NCI-H460 (cell line): ENCODE results near the gene HGD. TPM values are rescaled to one million over a fixed set of nuclear protein-coding genes. Genes with fewer than 3 reads are reported as not detected.
"Not testable (repeated sequence)": the region's sequence is repeated elsewhere in the genome, so short reads cannot be mapped to it uniquely, and the experiment has no call there.

ENCODE experiments used
- DNase-seq: peaks from one replicate; pipeline ENCODE4 v3.0.0-alpha.2; 2016; ENCODE audit warnings: low read depth; ENCODE audit errors: extremely low read depth
- polyA plus RNA-seq: library from polyadenylated mRNA; depleted of rRNA; stranded (reverse); fragments of >200 nt; gene quantifications from 2 replicates; pipeline ENCODE4 v1.2.3, GENCODE V29; 2014; cell fraction: nucleus; rRNA removed
- total RNA-seq: library from RNA; depleted of rRNA; stranded (reverse); fragments of >200 nt; shearing (Covaris generic); gene quantifications from 2 replicates; pipeline ENCODE4 v1.2.3, GENCODE V29; 2014; rRNA removed

The HGD gene
- 1.3 and 2.2 TPM in 2 replicates for total RNA-seq
- polyA plus RNA-seq, result 1.1 and 4.6 TPM in 2 replicates

GRCh38 chr3:120682095-120682681 lies at the start of gene HGD:
TSS of gene HGD (minus strand) at chr3:120682239. CDS start at chr3:120682111, 128 bp downstream.
- no peak for DNase-seq

DNA sequence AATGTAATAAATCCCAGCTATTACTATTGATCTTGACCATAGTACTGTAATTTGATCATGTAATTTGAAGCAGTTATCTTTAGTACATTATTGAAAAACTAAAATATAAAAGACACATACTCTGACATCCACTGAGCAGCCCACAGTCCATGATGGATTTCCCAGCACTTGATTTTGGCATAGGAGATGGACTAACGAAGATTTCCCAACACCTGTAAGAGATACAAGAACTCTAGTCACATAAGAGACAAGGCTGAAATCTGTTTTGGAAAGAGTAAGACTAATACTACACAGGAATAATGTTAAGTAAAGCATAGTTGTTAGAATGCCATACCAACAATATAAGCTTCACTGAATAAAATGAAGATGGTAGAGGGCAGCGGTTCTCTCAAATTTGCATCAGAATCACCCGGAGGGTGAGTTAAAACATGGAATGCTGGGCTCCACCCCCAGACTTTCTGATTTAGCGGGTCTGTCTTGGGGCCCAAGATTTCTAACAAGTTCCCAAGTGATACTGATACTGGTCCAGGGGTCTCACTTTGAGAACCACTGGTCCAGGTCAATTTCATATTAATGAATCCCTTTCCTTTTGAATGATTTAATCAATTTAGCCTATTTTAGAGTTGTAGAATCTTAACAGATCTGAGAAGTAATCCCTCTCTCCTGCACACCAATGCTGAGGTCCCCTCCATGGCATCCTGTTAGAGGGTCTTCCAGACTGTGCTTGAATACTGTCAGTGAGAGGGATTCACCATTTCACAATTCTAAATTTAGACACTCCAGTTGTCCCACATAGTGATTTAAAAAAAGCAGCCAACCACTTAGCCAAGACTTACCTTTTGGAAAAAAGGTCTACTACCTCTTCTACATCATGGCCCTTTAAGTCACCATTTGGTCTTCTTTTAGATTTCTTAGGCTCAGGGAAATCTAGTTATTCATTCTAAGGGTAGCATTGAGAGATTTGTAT lies 48.8 kb upstream of the HGD start:
- DNase-seq, result no peak

DNA sequence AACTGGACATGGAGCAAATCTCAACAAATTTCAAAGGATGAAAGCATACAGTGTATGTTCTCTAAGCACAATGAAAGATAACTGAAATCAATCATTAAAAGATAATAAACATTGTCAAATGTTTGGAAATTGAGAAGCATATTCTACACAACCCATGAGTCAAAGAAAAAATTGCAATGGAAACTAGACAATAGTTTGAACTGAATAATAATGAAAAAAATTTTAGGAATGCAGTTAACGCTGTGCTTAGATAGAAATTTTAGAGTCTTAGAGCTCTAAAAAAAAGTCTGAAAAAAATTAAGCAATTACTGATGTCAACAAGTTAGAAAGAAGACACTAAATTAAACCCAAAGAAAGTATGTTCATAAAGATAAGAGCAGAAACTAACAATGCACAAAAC lies 44.8 kb upstream of the HGD start:
- DNase-seq, result no peak

DNA sequence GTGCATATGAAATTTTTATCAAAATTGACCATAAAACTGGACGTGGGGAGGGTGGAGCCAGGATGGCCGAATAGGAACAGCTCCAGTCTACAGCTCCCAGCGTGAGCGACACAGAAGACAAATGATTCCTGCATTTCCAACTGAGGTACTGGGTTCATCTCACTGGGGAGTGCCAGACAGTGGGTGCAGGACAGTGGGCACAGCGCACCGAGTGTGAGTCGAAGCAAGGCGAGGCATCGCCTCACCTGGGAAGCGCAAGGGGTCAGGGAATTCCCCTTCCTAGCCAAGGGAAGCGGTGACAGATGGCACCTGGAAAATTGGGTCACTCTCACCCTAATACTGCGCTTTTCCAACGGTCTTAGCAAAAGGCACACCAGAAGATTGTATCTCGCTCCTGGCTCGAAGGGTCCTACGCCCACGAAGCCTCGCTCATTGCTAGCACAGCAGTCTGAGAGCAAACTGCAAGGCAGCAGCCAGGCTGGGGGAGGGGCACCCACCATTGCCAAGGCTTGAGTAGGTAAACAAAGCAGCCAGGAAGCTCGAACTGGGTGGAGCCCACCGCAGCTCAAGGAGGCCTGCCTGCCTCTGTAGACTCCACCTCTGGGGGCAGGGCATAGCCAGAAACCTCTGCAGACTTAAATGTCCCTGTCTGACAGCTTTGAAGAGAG lies 37.3 kb upstream of the HGD start:
- not testable (repeated sequence) for DNase-seq

- DNase-seq, result no peak
Measured at GRCh38 chr3:120713262-120713661, 31.2 kb upstream of the HGD start.

GRCh38 chr3:120710369-120710768 lies 28.3 kb upstream of the HGD start:
- no peak for DNase-seq

GRCh38 chr3:120708408-120708807 lies 26.4 kb upstream of the HGD start:
- DNase-seq, result no peak

- DNase-seq, result no peak
Measured at GRCh38 chr3:120706950-120707349, 24.9 kb upstream of the HGD start.

DNA sequence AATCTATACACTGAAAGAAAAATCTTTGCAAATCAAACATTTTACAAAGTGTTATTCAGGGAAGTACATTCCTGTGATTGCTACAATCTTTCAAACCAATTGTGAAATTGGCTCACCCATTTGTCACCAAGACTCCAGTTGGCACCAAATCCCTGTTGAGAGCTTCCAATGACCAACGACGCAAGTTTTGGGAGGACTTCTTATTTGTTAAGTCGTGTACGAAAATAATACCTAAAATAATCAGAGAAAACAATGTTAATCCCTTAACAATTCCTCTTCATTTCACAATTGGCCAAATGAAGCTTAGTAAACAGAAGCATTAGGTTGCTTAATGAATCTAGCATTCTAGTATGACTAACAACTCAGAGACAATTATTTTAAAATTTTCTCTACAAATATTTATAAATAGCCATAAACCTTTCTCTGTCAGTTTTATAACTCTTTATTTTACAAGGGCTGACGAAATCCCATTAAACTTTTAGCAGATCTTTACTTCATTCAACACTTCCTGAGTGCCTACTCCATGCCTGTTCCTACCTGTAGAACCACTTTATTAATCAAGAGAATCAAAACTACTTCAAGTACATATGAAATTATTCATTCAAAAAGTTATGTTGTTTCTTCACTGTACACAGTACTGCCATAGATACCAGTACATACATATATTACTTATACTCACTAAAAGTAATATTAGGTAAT lies 24.0 kb upstream of the HGD start:
- DNase-seq, result no peak

DNA sequence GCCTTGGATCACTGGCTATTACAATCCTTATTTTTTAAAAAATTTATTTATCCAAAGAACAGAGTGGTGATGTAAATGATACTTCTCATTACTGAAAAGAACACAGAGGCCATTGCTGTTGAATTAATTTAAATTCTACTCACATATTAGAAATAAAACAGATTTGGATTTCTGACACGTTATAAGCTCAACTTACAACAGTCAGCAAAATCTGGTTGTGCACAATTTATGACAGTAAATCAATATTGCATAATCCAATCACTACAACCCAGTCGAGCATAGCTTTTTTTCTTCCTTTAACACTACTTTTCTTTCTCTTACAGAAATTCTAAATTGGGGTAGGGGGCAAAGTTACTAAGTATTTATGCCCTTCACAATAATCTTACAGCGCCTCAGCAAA lies 17.3 kb upstream of the HGD start:
- no peak for DNase-seq

DNA sequence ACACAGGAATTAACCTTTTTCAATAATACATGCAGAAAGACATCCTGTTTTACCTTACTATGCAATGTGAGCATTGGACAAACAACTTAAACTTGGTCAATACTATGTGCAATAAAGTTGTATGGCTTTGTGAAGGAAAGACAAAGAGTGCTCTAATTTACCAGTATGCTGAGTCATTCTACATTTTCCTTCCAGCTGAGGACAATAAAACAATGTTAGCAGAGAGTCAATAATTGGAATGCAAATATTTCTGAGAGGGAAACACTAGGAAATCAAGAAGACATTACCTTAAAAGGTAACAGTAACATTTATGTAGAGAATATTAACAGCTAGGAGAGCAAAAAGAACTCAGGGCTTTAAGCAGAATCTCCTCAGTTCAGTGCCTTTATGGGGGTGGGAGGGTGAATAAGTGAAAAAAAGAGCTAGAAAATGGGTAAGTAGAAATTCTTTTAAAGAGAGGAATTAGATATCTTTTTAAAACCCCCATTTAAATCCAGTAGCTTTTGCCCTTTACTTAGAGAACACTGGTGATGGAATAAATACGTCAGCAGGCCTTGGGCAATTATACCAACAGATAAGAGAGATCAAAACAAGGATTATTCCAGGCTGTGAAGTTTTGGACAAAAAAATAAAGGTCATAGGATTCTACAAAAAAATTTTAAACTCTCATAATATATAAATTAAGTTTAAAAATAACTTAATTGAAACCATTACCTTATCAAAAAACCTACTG lies 11.6 kb upstream of the HGD start:
- peak; percentile 43 for DNase-seq

GRCh38 chr3:120689395-120689794 lies 7.4 kb upstream of the HGD start:
- no peak for DNase-seq

- DNase-seq, result no peak
Measured at GRCh38 chr3:120688121-120688520, 6.1 kb upstream of the HGD start.

GRCh38 chr3:120685411-120685810 lies 3.4 kb upstream of the HGD start:
- DNase-seq, result no peak

- DNase-seq, result no peak
Measured at GRCh38 chr3:120684896-120685295, 2.9 kb upstream of the HGD start.

DNA sequence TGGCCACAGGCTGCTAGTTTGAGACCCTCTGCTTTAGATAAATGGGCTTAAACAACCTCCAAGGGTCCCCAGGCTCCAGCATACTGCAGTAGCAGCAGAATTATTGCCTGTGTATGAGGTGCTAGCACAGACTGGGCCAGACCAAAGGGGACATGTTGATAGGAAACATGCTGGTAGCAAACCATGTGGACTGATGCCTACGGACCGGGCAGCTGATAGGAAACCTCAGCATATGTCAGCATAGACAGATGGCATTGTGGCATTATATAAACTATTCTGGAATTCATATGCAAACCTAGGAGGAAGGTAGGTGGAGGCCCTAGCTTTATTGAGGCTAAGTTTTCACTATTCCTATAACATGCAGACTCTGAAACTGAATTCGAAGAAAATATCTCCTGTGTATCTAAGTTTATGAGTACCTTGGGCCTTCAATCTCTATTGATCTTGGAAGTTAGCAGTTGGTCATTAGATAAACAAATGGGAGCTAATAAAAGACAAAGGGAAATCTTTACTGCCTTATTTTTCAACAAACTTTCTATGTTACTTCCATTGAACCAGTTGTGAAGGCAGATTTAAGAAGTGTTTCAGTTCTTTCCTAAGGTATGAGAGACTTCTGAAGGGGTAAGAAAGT lies 1.7 kb upstream of the HGD start:
- DNase-seq, result no peak

DNA sequence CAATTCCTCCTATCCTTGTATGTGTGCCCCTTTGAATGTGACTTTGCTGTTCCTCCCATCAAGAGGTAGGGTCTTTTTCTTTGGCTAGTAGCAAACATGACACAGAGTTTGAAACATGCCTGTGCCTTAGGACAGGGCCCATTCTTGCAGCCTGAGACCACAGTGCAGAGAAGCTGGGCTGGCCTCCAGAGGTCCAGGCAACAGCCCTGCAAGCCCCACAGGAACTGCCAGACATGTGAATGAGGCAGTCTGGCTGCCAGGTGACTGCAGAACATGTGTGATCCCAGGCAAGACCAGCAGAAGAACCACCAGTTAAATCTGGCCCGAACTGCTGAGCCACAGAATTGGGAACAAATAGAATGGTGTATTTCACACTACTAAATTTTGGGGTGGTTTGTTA lies 1.2 kb upstream of the HGD start:
- DNase-seq, result no peak

- DNase-seq, result no peak
Measured at GRCh38 chr3:120681506-120682038, 467 bp downstream of the HGD start.

- DNase-seq, result no peak
Measured at GRCh38 chr3:120681018-120681417, 1.0 kb downstream of the HGD start.
